Measurements from ENCODE around the gene GATD1.

The GATD1 gene

GRCh38 chr11:724778-725386 is 52.4 kb downstream of the GATD1 start:
- DNase-seq, result no peak

- no peak for DNase-seq
These were observed 53.1 kb downstream of the GATD1 start for GRCh38 chr11:724049-724777.

GRCh38 chr11:723120-723883 is 54.0 kb downstream of the GATD1 start:
- DNase-seq, result peak; percentile 59

- no peak for DNase-seq
These were observed 54.9 kb downstream of the GATD1 start for GRCh38 chr11:722346-722811.

GRCh38 chr11:721741-722345 is 55.4 kb downstream of the GATD1 start:
- peak; percentile 60 for DNase-seq

- DNase-seq, result no peak
These were observed 56.0 kb downstream of the GATD1 start for GRCh38 chr11:721247-721740.

GRCh38 chr11:720642-721246 is 56.5 kb downstream of the GATD1 start:
- DNase-seq, result peak; percentile 58

- DNase-seq, result no peak
These were observed 57.2 kb downstream of the GATD1 start for GRCh38 chr11:720017-720641.

- no peak for DNase-seq
These were observed 57.9 kb downstream of the GATD1 start for GRCh38 chr11:719214-720016.

Measured in stimulated activated CD8-positive, alpha-beta memory T cell treated with anti-CD3 and anti-CD28 coated beads, Interleukin-4, amount 100 ng/mL, for 48 hours (primary cell).